Stomach smooth muscle (tissue), 2 donors: Measurements from ENCODE around the gene RALGPS2.

Source experiments
- H3K27ac ChIP-seq: one replicate; pipeline ENCODE4 v1.7.0; 2013; ENCODE audit warnings: mild to moderate bottlenecking, low read length, inconsistent platforms
- H3K27me3 ChIP-seq, 2 donors: one replicate each; pipeline ENCODE4 v1.7.0; 2013; ENCODE audit warnings: low read length in 2 of 2; ENCODE audit not compliant: insufficient read depth in 2 of 2, control insufficient read depth in 1 of 2
- H3K36me3 ChIP-seq, 2 donors: one replicate each; pipeline ENCODE4 v1.7.0; 2013; ENCODE audit warnings: low read length in 2 of 2; ENCODE audit not compliant: control insufficient read depth in 2 of 2, insufficient read depth in 2 of 2
- H3K4me1 ChIP-seq: one replicate; pipeline ENCODE4 v1.7.0; 2013; ENCODE audit warnings: low read length; ENCODE audit not compliant: control insufficient read depth, insufficient read depth
- H3K4me3 ChIP-seq, 2 donors: one replicate each; pipeline ENCODE4 v1.7.0; 2013; ENCODE audit warnings: low read length in 2 of 2
- H3K9ac ChIP-seq, 2 donors: one replicate each; pipeline ENCODE4 v1.7.0; 2013; ENCODE audit warnings: low read length in 2 of 2, mild to moderate bottlenecking in 1 of 2
- H3K9me3 ChIP-seq, 2 donors: one replicate each; pipeline ENCODE4 v1.7.0; 2013; ENCODE audit warnings: low read length in 2 of 2; ENCODE audit not compliant: control insufficient read depth in 2 of 2
- donor health status: healthy.
- donor health status: Pancreatic carcinoma.

Gene RALGPS2

GRCh38 chr1:178862416-178862815, 137.4 kb downstream of the RALGPS2 start:
- Histone ChIP-seq H3K36me3 (peaks cover 8% of the 10 kb centered on the region in 2 donors), H3K9me3 (no peaks in the 10 kb centered on the region), H3K4me1 (no peaks in the 10 kb centered on the region), H3K27ac (no peak overlapping the region), H3K9ac (no peak overlapping the region), H3K27me3 (no peaks in the 10 kb centered on the region), H3K4me3 (peak overlapping the region; percentile 17 to 50)

- Histone ChIP-seq H3K9me3 (no peaks in the 10 kb centered on the region), H3K27ac (no peak overlapping the region)
These were observed 137.8 kb downstream of the RALGPS2 start for GRCh38 chr1:178862864-178863263.

GRCh38 chr1:178864326-178864725, 139.3 kb downstream of the RALGPS2 start:
- Histone ChIP-seq H3K9me3 (no peaks in the 10 kb centered on the region), H3K9ac (no peak overlapping the region), H3K27ac (no peak overlapping the region), H3K27me3 (no peaks in the 10 kb centered on the region), H3K36me3 (peaks cover 8% of the 10 kb centered on the region in 2 donors), H3K4me1 (no peaks in the 10 kb centered on the region), H3K4me3 (peak overlapping the region; percentile 48 to 50)

More at GRCh38 chr1:178862864-178863263, 137.8 kb downstream of the RALGPS2 start:
- Histone ChIP-seq H3K9ac (no peak overlapping the region), H3K36me3 (peaks cover 8% of the 10 kb centered on the region in 2 donors), H3K4me3 (peak overlapping the region; percentile 17 to 50), H3K4me1 (no peaks in the 10 kb centered on the region), H3K27me3 (no peaks in the 10 kb centered on the region)

- H3K9ac ChIP-seq: peak overlapping the region; percentile 68 to 76
- peak overlapping the region; percentile 64 for H3K27ac ChIP-seq
- peaks cover 5% of the 10 kb centered on the region for H3K4me1 ChIP-seq
- no peaks in the 10 kb centered on the region for H3K27me3 ChIP-seq
- H3K36me3 ChIP-seq: peaks cover 8% of the 10 kb centered on the region in 2 donors
- H3K4me3 ChIP-seq: peak overlapping the region; percentile 72 to 75
- no peaks in the 10 kb centered on the region for H3K9me3 ChIP-seq
These were observed 142.6 kb downstream of the RALGPS2 start for GRCh38 chr1:178867670-178868069.

GRCh38 chr1:178868706-178869105, 143.7 kb downstream of the RALGPS2 start:
- H3K4me1 ChIP-seq: peaks cover 5% of the 10 kb centered on the region
- no peaks in the 10 kb centered on the region for H3K9me3 ChIP-seq
- peak overlapping the region; percentile 74 for H3K27ac ChIP-seq
- no peaks in the 10 kb centered on the region for H3K27me3 ChIP-seq
- peaks cover 8% of the 10 kb centered on the region in 2 donors for H3K36me3 ChIP-seq
- peak overlapping the region; percentile 75 to 87 for H3K4me3 ChIP-seq
- H3K9ac ChIP-seq: peak overlapping the region; percentile 68 to 76

- Histone ChIP-seq H3K9ac (peak overlapping the region; percentile 68 to 76), H3K9me3 (no peaks in the 10 kb centered on the region), H3K27ac (peak overlapping the region; percentile 74), H3K27me3 (no peaks in the 10 kb centered on the region), H3K4me1 (peaks cover 5% of the 10 kb centered on the region), H3K4me3 (peak overlapping the region; percentile 75 to 87), H3K36me3 (peaks cover 8% of the 10 kb centered on the region in 2 donors)
These were observed 144.2 kb downstream of the RALGPS2 start for GRCh38 chr1:178869119-178869697.

- Histone ChIP-seq H3K27me3 (no peaks in the 10 kb centered on the region), H3K27ac (peak overlapping the region; percentile 74), H3K9ac (peak overlapping the region; percentile 68 to 76), H3K4me3 (peak overlapping the region; percentile 75 to 87), H3K36me3 (peaks cover 3% of the 10 kb centered on the region in 2 donors), H3K4me1 (peaks cover 5% of the 10 kb centered on the region), H3K9me3 (no peaks in the 10 kb centered on the region)
These were observed 145.2 kb downstream of the RALGPS2 start for GRCh38 chr1:178870221-178870620.

GRCh38 chr1:178870944-178871343, 145.9 kb downstream of the RALGPS2 start, which contains the start of gene ANGPTL1:
ANGPTL1 (minus strand) TSS chr1:178871077; CDS start chr1:178865776, 5,301 bp downstream.
- H3K9ac ChIP-seq: peak within 1 kb of the TSS; percentile 68 to 76
- peak within 1 kb of the TSS; percentile 75 to 87 for H3K4me3 ChIP-seq
- no peaks in the 10 kb centered on the region for H3K9me3 ChIP-seq
- H3K27ac ChIP-seq: peak within 1 kb of the TSS; percentile 74
- peaks cover 5% of the 10 kb centered on the region for H3K4me1 ChIP-seq
- H3K36me3 ChIP-seq: no peaks in the 10 kb centered on the region
- no peaks in the 10 kb centered on the region for H3K27me3 ChIP-seq

- Histone ChIP-seq H3K9ac (peak overlapping the region; percentile 3 to 68), H3K27ac (peak overlapping the region; percentile 58), H3K27me3 (no peaks in the 10 kb centered on the region), H3K9me3 (no peaks in the 10 kb centered on the region), H3K4me3 (peak overlapping the region; percentile 75 to 87), H3K36me3 (no peaks in the 10 kb centered on the region), H3K4me1 (peaks cover 5% of the 10 kb centered on the region)
These were observed 146.7 kb downstream of the RALGPS2 start for GRCh38 chr1:178871551-178872320.

GRCh38 chr1:178874966-178875365, 149.9 kb downstream of the RALGPS2 start:
- Histone ChIP-seq H3K27ac (no peak overlapping the region), H3K27me3 (no peaks in the 10 kb centered on the region), H3K9ac (no peak overlapping the region), H3K9me3 (no peaks in the 10 kb centered on the region), H3K4me1 (peaks cover 5% of the 10 kb centered on the region), H3K4me3 (no peak overlapping the region), H3K36me3 (no peaks in the 10 kb centered on the region)

GRCh38 chr1:178875936-178876335, 150.9 kb downstream of the RALGPS2 start:
- no peak overlapping the region for H3K9ac ChIP-seq
- H3K4me1 ChIP-seq: peaks cover 5% of the 10 kb centered on the region
- H3K27me3 ChIP-seq: no peaks in the 10 kb centered on the region
- H3K9me3 ChIP-seq: no peaks in the 10 kb centered on the region
- no peak overlapping the region for H3K27ac ChIP-seq
- no peaks in the 10 kb centered on the region for H3K36me3 ChIP-seq
- H3K4me3 ChIP-seq: no peak overlapping the region
